GM03348 (cell line): Measurements from ENCODE around the gene CCDC85A.

Experiments used
- DNase-seq: peaks from one replicate; pipeline ENCODE4 v3.0.0; 2012; ENCODE audit warnings: low spot score

Gene CCDC85A

DNA sequence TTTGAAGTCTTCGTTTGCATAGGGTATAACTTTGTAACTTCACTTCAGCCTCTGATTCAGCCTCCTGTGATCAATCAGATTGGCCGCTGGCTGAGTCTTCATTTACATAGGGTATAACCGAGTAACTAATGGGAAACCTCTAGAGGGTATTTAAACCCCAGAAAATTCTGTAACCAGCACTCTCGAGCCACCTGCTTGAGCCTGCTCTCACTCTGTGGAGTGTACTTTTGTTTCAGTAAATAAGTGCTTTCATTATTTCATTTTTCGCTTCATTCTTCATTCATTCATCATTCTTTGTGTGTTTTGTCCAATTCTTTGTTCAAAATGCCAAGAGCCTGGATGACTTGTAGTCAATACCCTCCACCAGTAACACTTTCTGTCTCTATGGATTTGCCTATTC, 56.4 kb downstream of the CCDC85A start:
- no peak for DNase-seq

DNA sequence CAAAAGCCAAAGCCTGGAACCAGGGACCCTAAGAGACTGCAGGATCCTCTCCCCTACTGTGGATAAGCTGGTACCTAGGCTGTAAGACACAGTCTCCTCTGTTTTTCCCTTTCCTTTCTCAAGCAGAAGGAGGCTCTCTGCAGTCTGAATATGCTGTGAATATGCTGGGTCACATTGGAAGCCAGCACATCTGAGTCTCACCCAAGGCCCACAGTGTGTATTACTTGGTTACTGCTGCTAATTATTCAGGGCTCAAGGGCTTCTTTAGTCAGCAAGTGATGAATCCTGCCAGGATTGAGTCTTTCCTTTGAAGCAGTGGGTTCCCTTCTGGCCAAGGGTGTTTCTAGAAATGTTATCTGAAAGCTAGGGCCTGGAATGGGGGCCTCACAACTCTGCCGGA, 60.7 kb downstream of the CCDC85A start:
- DNase-seq: no peak

DNA sequence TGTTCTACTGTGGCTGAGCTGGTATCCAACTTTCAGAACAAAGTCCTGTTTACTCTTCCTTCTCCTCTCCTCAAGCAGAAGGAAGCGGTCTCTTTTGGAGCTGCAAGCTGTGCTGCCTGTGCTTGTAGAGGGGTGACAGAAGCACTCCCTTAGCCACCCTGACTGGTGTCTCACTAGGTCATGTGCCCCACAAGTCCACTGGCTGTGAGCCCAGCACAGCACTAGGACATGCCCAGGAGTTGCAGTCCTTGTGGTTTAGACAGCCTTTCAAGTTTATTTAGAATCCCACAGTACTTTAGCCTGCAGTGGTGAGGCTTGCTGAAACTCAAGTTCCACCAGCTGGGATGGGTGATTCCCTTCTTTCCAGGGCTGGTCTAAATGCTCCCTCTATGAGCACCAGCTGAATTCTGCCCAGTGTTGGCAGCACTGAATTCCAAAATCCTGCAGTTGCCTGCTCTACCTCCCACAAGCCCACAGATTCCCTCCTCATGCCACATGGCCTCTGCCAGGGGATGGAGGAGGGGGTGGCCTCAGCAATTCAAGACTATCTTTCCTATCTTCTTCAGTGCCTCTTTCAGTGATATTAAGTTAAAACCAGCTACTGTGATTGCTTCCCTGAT, 61.2 kb downstream of the CCDC85A start:
- no peak for DNase-seq

DNA sequence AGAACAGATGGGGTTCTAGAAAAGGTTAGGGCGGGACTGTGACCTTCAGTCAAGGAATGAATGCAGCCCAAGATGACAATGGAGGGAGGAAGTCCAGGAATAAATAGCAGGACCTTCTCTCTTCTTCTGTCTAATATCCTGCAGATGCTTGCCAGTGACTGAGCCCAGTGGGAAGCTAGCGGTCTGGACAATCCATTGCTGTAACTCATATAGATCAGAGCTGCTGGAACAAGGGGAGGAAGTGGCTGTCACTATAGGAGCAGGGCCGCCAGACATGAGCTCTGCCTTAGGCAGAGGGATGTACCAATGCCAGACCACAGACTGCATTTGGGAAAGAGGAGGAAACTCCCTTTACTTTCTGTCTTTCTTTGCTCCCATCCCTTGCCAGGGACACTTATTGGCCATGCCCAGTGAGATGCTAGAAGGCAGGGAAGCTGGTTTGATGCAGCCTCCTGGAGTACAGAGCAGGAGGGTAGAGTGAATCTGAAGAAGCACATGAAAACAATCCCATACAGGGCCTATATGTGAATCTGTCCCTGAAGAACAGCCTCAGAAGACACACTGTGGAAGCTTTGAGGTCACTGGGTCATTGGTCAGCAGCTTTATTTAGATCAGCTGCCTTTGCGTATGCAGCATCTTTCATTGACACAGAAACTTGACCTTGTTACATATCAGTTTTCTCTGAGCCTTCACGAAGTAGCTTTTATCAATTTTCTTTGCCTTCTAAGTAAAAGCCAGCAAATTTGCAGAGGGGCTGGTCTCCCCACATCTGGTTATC, 65.4 kb downstream of the CCDC85A start:
- no peak for DNase-seq

DNA sequence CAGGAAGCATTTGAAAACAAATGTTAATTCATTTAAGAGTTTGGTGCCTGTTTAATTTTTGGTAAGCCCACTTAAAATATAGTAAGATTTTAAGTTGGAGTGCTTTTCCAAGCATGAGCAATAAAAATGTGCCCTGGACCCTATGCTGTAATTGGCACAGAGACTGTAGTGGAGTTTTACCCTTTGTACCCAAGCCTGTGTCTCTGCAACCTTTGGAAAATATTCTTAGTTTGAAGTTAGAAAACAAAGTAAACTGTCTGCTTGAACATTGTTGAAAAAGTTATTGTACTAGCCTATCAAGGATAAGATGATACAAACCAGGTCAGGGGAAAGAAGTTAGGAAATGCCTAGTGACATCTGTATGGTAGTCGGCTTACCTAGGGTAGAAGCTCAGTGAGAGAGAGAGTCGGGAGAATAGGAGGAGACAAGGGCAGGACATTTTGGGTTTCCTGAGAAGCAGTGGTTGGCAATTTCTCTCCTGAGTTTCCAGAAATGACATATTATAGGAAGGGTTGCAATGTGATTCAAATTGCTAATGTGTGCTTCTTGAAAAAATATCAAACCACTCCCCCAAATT, 66.5 kb downstream of the CCDC85A start:
- no peak for DNase-seq

DNA sequence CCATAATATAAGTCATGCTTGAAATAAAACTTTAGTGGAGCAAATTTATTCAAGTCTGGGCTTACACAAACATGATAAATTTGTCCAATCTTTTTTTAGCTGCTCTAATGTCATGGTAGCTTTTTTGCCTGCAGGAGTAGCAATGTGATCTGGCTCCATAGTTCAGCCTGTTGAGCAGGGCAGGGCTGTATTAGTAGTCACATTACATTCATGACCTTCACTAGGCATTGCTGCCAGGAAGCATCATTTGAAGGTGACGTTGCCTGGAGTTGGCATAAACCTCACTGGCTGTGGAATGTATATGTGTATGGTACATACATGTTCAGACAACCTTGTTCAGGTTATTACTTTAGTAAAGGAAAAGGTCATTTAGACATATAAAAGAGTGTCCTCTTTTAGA, 76.6 kb downstream of the CCDC85A start:
- DNase-seq: no peak

DNA sequence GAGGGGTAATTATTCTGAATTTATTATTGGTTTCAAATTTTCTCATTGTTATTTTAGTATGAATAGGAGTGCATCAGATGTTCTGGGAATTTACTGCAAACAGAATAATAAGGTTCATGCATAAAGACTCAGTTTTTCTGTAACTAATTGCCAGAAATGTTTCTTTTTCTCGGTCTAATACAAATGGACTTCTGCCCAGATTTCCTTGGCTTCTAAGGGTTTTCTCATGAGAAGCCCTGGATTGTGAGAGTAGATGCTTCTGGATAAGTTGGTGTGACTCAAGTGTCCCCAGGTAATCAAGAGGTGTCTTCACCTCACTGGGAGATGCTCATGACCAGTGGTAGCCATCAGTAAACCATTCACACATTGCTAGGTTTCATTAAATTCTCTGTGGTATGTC, 78.5 kb downstream of the CCDC85A start:
- DNase-seq: no peak

DNA sequence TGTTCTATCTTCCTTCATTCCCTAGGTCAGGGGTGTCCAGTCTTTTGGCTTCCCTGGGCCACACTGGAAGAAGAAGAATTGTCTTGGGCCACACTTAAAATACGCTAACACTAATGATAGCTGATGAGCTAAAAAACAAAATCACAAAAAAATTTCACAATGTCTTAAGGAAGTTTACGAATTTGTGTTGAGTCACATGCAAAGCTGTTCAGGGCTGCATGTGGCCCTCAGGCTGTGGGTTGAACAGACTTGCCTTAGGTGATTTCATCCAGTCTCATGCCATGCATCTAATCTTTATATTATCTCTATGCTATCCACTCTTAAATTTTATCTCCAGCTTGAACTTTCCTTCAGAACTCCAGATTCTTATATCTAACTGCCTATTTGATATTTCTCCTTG, 80.1 kb downstream of the CCDC85A start:
- no peak for DNase-seq

DNA sequence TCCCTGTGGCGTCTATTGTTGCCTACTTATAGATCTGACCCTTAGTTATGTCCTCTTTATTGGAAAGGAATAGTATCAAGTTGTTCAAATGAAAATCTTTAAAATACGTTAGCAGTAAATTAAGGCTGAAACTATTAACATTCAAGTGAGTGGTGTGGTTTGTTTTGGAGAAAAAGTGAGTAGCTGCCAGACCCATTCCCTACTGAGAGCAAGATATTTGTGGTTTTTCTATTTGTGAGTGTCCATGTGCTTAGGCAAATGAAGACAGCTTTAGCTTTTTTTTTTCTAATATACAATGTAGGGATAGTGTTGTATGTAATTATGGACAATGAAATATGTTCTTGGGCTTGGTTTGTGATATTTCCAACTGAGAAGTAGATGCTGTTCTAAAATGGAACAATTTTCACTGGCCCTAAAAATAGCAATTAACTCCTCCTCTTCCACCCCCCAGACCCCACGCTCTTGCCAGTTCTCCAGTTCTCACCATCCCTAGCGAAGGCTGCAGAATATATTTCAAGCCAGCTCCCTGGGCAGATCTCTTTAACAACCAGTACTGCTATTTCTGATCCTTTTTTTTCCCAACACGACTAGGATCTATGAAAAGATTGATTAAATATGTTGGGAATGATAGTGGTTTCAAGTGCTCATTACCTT, 83.1 kb downstream of the CCDC85A start:
- peak; percentile 38 for DNase-seq

DNA sequence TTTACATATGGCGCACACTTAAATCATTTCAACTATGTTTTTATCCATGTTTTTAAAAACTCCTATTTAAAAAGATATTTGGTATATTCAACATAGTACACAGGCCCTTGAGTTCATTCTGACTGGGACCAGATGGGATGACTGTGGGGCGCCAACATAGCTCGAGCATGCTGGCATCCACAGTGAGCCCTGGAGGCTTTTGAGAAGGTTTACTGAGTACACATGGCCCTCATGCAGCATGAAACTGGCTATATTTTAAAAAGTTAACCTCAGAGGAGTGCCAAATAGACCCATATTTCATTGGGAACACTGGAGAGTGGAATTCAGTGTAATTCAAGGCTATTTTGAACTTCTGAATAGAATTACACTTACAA, 83.6 kb downstream of the CCDC85A start:
- no peak for DNase-seq

DNA sequence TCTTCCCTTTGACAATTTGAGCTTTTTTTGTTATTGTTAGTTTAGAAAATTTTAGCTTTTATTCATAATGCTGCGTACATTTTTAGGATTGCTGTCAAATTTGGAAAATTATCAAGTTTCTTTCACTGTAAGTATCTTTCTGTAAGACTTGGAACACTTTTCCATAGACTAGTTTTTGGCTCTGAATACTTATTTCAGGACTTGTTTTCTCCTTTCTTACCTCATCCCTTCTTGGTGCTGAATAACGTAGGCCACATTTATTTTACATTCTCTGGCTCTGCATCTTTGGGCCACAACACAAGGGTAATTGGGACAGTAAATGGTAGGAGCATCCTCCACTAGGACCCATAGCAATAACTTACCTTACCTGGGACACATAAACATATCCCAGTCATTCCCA, 85.1 kb downstream of the CCDC85A start:
- DNase-seq: no peak

DNA sequence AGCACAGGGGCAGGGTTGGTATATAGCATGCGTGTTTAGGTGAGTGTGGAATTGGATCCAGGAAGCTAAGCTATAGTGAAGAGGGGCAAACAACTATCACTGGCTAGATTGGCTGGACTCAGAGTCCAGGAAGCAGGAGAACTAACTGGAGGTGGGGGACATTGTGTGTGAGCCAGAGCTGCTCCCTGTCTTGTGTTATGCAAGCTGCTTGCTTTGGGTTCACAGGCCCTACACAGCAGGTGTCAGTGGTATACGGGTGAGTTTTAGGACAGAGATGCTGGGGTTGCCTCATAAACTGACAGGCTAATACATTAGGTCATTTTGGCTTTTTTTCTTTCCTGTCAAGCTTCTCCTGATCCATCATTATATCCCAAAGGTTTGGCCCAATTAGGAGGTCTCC, 87.5 kb downstream of the CCDC85A start:
- no peak for DNase-seq

DNA sequence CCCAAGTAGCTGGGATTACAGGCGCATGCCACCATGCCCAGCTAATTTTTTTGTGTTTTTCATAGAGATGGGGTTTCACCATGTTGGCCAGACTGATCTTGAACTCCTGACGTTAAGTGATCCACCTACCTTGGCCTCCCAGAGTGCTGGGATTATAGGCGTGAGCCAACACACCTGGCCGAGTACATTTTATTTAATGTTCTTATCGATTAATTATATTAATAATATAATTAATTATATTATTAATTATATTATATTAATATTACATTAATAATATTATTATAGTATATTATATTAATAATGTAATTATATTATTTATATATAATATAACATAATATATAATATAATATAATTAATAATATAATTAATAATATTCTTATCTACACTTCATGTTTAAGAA, 101.4 kb downstream of the CCDC85A start:
- DNase-seq: no peak

DNA sequence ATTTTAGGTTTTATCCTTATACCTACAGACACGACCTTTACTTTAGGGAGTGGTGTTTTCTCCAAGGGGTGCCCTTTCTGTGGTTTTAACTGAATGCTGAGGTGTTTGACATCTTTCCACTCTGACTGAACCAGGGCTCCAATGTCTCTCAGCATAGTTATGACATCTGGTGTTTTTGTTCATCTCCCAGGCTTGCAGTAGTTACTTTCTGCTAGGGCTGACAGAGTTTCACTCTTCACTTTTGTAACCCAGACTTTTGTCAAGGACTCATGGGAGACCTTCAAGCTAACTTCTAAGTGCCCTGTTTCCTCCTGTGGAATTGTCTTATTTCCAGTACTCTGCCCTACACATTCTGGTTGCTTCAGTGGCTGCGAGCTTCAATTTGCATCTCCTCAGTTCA, 103.1 kb downstream of the CCDC85A start:
- no peak for DNase-seq

DNA sequence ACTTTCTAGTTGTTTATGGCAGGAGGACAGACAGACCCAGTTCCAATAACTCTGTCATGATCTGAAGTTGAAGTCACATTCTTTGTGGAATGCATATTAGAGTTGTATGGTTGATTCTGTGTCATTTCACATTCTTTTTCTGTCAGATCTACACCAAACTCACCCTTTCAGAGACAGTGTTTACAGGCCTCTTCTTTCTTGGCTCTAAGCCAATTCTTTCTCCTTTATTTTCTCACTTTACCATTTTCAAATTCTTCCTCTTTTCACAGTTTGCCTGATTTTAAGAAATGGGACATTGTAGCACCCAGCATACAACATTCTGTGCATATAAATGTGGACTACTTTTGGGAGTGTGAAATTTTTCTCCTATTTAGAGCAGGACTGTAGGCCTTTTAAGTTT, 103.7 kb downstream of the CCDC85A start:
- no peak for DNase-seq

DNA sequence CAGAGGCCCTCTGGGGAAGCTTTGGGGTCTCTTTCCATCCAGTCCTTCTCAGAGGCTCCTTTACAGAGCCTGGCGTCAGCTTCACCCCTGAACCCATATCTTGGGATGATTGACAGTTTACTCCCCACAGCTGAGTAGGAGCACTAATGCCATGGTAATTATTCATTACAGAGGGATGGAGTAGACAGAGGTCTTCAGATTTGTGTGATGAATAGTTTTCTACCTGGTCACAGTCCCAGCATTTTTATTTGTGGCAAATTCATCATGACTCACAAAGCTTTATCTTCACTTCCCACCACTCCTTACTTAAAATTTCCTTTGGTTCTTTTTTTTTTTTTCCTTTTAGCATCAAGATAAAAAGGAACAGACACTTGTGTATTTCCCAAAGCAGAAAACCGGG, 104.2 kb downstream of the CCDC85A start:
- peak; percentile 49 for DNase-seq

DNA sequence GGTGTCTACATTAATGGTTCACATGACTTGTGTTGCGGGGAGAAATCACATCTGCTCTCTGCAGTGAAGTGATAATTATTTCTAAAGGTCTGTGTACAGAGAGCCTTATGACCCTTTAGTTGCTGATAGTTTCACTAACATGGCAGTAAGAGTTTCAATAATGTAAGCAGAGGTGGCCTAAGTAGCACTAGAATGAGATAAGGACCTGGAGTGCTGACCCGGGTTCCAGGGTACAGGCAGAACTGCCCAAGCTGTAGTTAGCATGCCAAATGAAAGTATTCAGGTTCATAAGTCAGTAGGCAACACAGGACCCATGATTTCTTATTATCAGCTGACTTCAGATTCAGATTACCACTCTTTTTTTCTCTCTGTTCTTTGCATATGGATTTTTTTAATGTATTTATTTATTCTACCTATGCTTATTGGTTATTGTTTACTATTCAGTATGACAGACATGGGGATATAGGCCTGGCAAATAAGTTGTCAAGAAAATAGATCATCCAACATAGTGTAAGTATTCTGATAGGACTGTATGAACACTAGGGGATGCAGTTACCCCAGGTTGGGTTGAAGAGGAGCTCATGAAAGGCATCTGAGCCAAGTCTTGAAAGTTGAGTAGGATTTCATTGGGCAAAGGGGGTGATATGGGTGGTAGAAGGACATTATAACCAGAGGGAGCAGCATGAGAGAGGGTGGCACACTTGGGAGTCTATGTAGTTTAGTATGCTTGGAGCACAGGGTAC, 105.2 kb downstream of the CCDC85A start:
- no peak for DNase-seq

DNA sequence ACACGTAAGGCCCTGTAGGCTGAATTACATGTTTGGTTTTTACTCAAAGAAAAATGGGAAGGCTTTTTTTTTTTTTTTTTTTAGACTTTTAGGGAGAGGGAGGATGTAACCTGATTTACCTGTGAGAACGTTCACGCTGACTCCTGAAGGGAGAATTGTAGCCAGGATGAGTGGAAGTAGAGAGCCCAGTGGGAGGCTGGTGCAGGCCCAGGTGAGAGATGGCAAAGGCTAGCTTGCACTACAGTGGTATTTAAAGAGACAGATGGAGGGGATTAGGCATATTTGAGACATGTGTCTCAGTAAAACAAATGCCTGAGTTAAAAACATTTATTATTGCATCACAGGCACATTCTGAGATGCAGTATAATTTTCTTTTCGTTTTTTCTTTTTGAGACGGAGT, 107.9 kb downstream of the CCDC85A start:
- no peak for DNase-seq

DNA sequence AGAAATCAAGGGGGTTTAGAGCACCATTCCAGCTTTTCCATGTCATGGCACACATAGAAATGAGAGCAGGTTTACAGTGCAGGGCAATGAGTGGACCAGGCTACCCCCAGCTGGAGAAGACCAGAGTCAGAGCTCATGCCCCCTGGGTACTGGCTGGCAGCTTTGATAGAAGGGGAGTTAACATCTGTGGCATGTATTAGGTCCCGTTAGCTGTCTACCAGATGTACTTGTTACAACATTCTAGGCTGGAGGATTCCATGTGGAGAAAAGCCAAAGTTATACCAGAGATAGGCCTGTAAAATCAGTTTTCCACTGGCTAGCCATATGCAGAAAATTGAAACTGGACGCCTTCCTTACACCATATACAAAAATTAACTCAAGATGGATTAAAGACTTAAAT, 109.2 kb downstream of the CCDC85A start:
- no peak for DNase-seq

DNA sequence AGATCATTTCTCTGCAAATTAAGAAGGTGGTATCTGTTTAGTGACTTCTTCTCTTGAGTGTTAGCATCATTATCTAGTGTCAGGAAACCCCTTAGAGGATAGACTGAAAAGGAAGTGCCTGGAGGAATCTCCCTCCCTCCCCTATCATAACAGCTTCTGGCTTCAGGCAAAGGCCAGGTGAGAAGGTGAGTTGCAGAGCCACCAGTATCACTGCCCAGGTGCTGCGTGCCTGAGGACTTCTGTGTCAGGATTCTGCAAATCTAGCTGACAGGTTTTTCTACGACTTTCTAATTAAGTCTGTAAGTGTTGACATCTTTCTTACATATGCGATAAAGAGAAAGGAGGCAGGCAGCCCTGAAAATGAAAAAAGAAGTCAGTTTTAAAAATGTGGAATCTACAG, 111.9 kb downstream of the CCDC85A start:
- DNase-seq: no peak

DNA sequence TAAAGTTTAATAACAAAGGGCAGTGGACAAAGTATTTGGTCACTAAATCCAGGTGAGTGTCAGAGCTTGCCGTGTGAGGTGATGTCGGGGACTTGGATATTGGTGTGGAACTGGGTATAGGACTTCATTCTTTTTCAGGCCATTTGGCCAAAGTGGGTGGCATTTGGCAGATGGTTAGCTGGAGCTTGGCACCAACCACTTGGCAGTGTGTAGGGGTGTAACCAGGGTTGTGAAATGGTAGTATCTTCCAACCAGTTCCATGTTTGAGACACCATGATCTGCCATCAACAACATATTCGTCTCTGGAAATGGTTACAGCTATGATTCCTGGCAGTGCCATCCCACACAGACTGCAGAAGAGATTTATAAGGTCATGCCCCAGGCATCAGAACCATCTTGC, 113.9 kb downstream of the CCDC85A start:
- DNase-seq: no peak

DNA sequence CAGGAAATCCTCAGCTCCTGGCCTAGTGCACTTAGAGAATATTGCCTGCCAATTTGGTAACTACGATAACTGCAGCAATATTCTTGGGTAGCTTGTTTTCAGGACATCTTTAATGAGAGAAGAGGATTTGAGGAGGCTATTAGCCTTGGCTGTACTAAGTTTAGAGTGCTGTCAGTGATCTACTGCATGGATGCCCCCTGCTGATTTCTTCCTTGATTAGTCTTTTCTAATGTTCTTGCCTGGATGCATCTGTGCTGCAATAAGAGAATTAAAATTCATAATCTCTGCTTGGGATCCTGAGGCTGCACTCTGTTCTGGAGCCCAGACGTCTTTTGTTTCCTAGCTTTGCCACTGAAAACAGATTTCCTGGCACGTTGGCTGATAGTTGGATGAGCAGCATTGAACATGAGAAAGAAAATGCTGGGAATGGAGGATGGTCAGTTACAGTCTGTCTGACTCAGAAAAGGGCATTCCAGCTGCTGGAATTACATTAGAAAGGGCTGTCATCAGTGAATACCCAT, 115.4 kb downstream of the CCDC85A start:
- peak; percentile 69 for DNase-seq
